Activated naive CD8-positive, alpha-beta T cell (primary cell): ENCODE data around the gene TNFAIP8L2.
"Not testable (repeated sequence)": the region's sequence is repeated elsewhere in the genome, so short reads cannot be mapped to it uniquely, and the experiment has no call there.

Source experiments
- H3K27ac Mint-ChIP-seq: one replicate; pipeline ENCODE4 v1.8.0; 2021; ENCODE audit warnings: mixed read lengths
- H3K27me3 Mint-ChIP-seq: one replicate; pipeline ENCODE4 v1.8.0; 2021; ENCODE audit warnings: mixed read lengths
- H3K36me3 Mint-ChIP-seq: one replicate; pipeline ENCODE4 v1.8.0; 2021; ENCODE audit warnings: mixed read lengths
- H3K4me1 Mint-ChIP-seq: one replicate; pipeline ENCODE4 v1.8.0; 2021; ENCODE audit warnings: low read depth, mixed read lengths
- H3K4me3 Mint-ChIP-seq: one replicate; pipeline ENCODE4 v1.8.0; 2021; ENCODE audit warnings: mild to moderate bottlenecking, mixed read lengths
- H3K9me3 Mint-ChIP-seq: one replicate; pipeline ENCODE4 v1.8.0; 2021; ENCODE audit warnings: low read depth, mixed read lengths

TNFAIP8L2 gene

GRCh38 chr1:151165281-151165737, 8.9 kb downstream of the TNFAIP8L2 start:
- Mint-ChIP-seq H3K27me3 (no peaks in the 10 kb centered on the region), H3K27ac (peak overlapping the region; percentile 96), H3K36me3 (peaks cover 6% of the 10 kb centered on the region), H3K9me3 (no peaks in the 10 kb centered on the region), H3K4me1 (peaks cover 48% of the 10 kb centered on the region), H3K4me3 (peak overlapping the region; percentile 92)

GRCh38 chr1:151165738-151166504, 9.5 kb downstream of the TNFAIP8L2 start, which contains the start of the genes LYSMD1 and SCNM1:
Gene LYSMD1, minus strand, starts transcription at chr1:151165902. Its CDS starts 644 bp downstream, at chr1:151165258.
Gene SCNM1, plus strand, starts transcription at chr1:151166144. Its CDS starts 9 bp downstream, at chr1:151166153.
- H3K27ac Mint-ChIP-seq, result peak within 1 kb of the TSS; percentile 96
- peak within 1 kb of the TSS; percentile 92 for H3K4me3 Mint-ChIP-seq
- no peaks in the 10 kb centered on the region for H3K27me3 Mint-ChIP-seq
- H3K9me3 Mint-ChIP-seq, result no peaks in the 10 kb centered on the region
- H3K36me3 Mint-ChIP-seq, result peaks cover 6% of the 10 kb centered on the region
- H3K4me1 Mint-ChIP-seq, result peaks cover 45% of the 10 kb centered on the region

- Mint-ChIP-seq H3K27me3 (no peaks in the 10 kb centered on the region), H3K36me3 (peaks cover 4% of the 10 kb centered on the region), H3K27ac (peak overlapping the region; percentile 96), H3K9me3 (no peaks in the 10 kb centered on the region), H3K4me1 (peaks cover 43% of the 10 kb centered on the region), H3K4me3 (peak overlapping the region; percentile 92)
Observed at GRCh38 chr1:151166505-151166956, 10.1 kb downstream of the TNFAIP8L2 start.

- H3K4me1 Mint-ChIP-seq, result peaks cover 37% of the 10 kb centered on the region
- H3K27ac Mint-ChIP-seq, result peak overlapping the region; percentile 64
- H3K4me3 Mint-ChIP-seq, result peak overlapping the region; percentile 92
- H3K27me3 Mint-ChIP-seq, result no peaks in the 10 kb centered on the region
- no peaks in the 10 kb centered on the region for H3K9me3 Mint-ChIP-seq
- H3K36me3 Mint-ChIP-seq, result no peaks in the 10 kb centered on the region
Observed at GRCh38 chr1:151167116-151167515, 10.7 kb downstream of the TNFAIP8L2 start.

GRCh38 chr1:151171190-151171589, 14.7 kb downstream of the TNFAIP8L2 start:
- no peaks in the 10 kb centered on the region for H3K36me3 Mint-ChIP-seq
- H3K4me3 Mint-ChIP-seq, result no peak overlapping the region
- peaks cover 13% of the 10 kb centered on the region for H3K4me1 Mint-ChIP-seq
- peak overlapping the region; percentile 51 for H3K27ac Mint-ChIP-seq
- H3K9me3 Mint-ChIP-seq, result no peaks in the 10 kb centered on the region
- H3K27me3 Mint-ChIP-seq, result no peaks in the 10 kb centered on the region

GRCh38 chr1:151175041-151175741, 18.7 kb downstream of the TNFAIP8L2 start:
- H3K4me3 Mint-ChIP-seq, result no peak overlapping the region
- no peaks in the 10 kb centered on the region for H3K9me3 Mint-ChIP-seq
- no peaks in the 10 kb centered on the region for H3K4me1 Mint-ChIP-seq
- no peaks in the 10 kb centered on the region for H3K36me3 Mint-ChIP-seq
- peak overlapping the region; percentile 46 for H3K27ac Mint-ChIP-seq
- H3K27me3 Mint-ChIP-seq, result no peaks in the 10 kb centered on the region

- H3K9me3 Mint-ChIP-seq, result no peaks in the 10 kb centered on the region
- peak within 1 kb of the TSS; percentile 46 for H3K27ac Mint-ChIP-seq
- no peaks in the 10 kb centered on the region for H3K27me3 Mint-ChIP-seq
- H3K4me1 Mint-ChIP-seq, result no peaks in the 10 kb centered on the region
- no peak within 1 kb of the TSS for H3K4me3 Mint-ChIP-seq
- H3K36me3 Mint-ChIP-seq, result peaks cover 3% of the 10 kb centered on the region
Observed at GRCh38 chr1:151175863-151176262, 19.4 kb downstream of the TNFAIP8L2 start, which contains the start of gene TMOD4. Gene TMOD4, minus strand, starts transcription at chr1:151175981. Its CDS starts 1,106 bp downstream, at chr1:151174875.

GRCh38 chr1:151176514-151177045, 20.1 kb downstream of the TNFAIP8L2 start:
- H3K27me3 Mint-ChIP-seq, result no peaks in the 10 kb centered on the region
- no peaks in the 10 kb centered on the region for H3K4me1 Mint-ChIP-seq
- no peak overlapping the region for H3K4me3 Mint-ChIP-seq
- peaks cover 6% of the 10 kb centered on the region for H3K36me3 Mint-ChIP-seq
- H3K27ac Mint-ChIP-seq, result no peak overlapping the region
- no peaks in the 10 kb centered on the region for H3K9me3 Mint-ChIP-seq

- H3K9me3 Mint-ChIP-seq, result no peaks in the 10 kb centered on the region
- H3K4me3 Mint-ChIP-seq, result no peak overlapping the region
- H3K36me3 Mint-ChIP-seq, result peaks cover 12% of the 10 kb centered on the region
- H3K27ac Mint-ChIP-seq, result no peak overlapping the region
- no peaks in the 10 kb centered on the region for H3K27me3 Mint-ChIP-seq
- H3K4me1 Mint-ChIP-seq, result peaks cover 18% of the 10 kb centered on the region
Observed at GRCh38 chr1:151184211-151184610, 27.8 kb downstream of the TNFAIP8L2 start.

GRCh38 chr1:151187205-151187604, 30.8 kb downstream of the TNFAIP8L2 start:
- Mint-ChIP-seq H3K27me3 (no peaks in the 10 kb centered on the region), H3K9me3 (no peaks in the 10 kb centered on the region), H3K4me1 (peaks cover 31% of the 10 kb centered on the region), H3K27ac (no peak overlapping the region), H3K4me3 (no peak overlapping the region), H3K36me3 (peaks cover 5% of the 10 kb centered on the region)

- H3K27me3 Mint-ChIP-seq, H3K9me3 Mint-ChIP-seq, H3K36me3 Mint-ChIP-seq: not testable (repeated sequence)
- Mint-ChIP-seq H3K4me1 (peaks cover 31% of the 10 kb centered on the region), H3K4me3 (peak overlapping the region; percentile 98), H3K27ac (peak overlapping the region; percentile 46)
Observed at GRCh38 chr1:151188667-151189066, 32.2 kb downstream of the TNFAIP8L2 start.

GRCh38 chr1:151189637-151190445, 33.4 kb downstream of the TNFAIP8L2 start, which contains the start of gene VPS72:
Gene VPS72, minus strand, starts transcription at chr1:151190197. Its CDS starts 76 bp downstream, at chr1:151190121.
- Mint-ChIP-seq H3K4me1 (peaks cover 31% of the 10 kb centered on the region), H3K27ac (peak within 1 kb of the TSS; percentile 97), H3K9me3 (no peaks in the 10 kb centered on the region), H3K36me3 (no peaks in the 10 kb centered on the region), H3K4me3 (peak within 1 kb of the TSS; percentile 98), H3K27me3 (no peaks in the 10 kb centered on the region)

GRCh38 chr1:151192047-151192446, 35.6 kb downstream of the TNFAIP8L2 start:
- Mint-ChIP-seq H3K36me3 (no peaks in the 10 kb centered on the region), H3K27me3 (no peaks in the 10 kb centered on the region), H3K9me3 (no peaks in the 10 kb centered on the region), H3K4me3 (no peak overlapping the region), H3K4me1 (peaks cover 30% of the 10 kb centered on the region), H3K27ac (no peak overlapping the region)

GRCh38 chr1:151193304-151193703, 36.9 kb downstream of the TNFAIP8L2 start:
- no peaks in the 10 kb centered on the region for H3K9me3 Mint-ChIP-seq
- H3K27ac Mint-ChIP-seq, result no peak overlapping the region
- H3K4me3 Mint-ChIP-seq, result no peak overlapping the region
- no peaks in the 10 kb centered on the region for H3K27me3 Mint-ChIP-seq
- no peaks in the 10 kb centered on the region for H3K36me3 Mint-ChIP-seq
- H3K4me1 Mint-ChIP-seq, result peaks cover 32% of the 10 kb centered on the region
